H9 (cell line): ENCODE results near the gene PHAF1. TPM values are rescaled to one million over a fixed set of nuclear protein-coding genes. Genes with fewer than 3 reads are reported as not detected.

Source experiments
- DNase-seq: peaks from one replicate; pipeline ENCODE4 v3.0.0-alpha.2; 2017
- H2AFZ ChIP-seq: one replicate; pipeline ENCODE4 v1.6.1; 2013; ENCODE audit warnings: mild to moderate bottlenecking, low read length, control low read depth, moderate library complexity
- H2AK5ac ChIP-seq: 2 replicates; pipeline ENCODE4 v1.6.1; 2013; ENCODE audit warnings: low read length, control low read depth, mixed read lengths; ENCODE audit not compliant: insufficient read length
- H2BK120ac ChIP-seq: one replicate; pipeline ENCODE4 v1.6.1; 2013; ENCODE audit warnings: low read depth, mild to moderate bottlenecking, low read length, control low read depth, inconsistent platforms; ENCODE audit not compliant: poor library complexity, severe bottlenecking
- H2BK12ac ChIP-seq: 2 replicates; pipeline ENCODE4 v1.6.1; 2013; ENCODE audit warnings: low read length, control low read depth, mixed read lengths, low read depth; ENCODE audit not compliant: insufficient read length
- H2BK15ac ChIP-seq: 2 replicates; pipeline ENCODE4 v1.6.1; 2013; ENCODE audit warnings: low read depth, low read length, control low read depth
- H2BK20ac ChIP-seq: one replicate; pipeline ENCODE4 v1.6.1; 2013; ENCODE audit warnings: low read depth, mild to moderate bottlenecking, low read length, control low read depth, inconsistent platforms; ENCODE audit not compliant: poor library complexity, severe bottlenecking
- H2BK5ac ChIP-seq: 2 replicates; pipeline ENCODE4 v1.6.1; 2013; ENCODE audit warnings: low read length, control low read depth, mixed read lengths; ENCODE audit not compliant: insufficient read length
- H3K14ac ChIP-seq: 2 replicates; pipeline ENCODE4 v1.6.1; 2013; ENCODE audit warnings: low read length, control low read depth; ENCODE audit not compliant: insufficient read depth
- H3K18ac ChIP-seq: 2 replicates; pipeline ENCODE4 v1.6.1; 2013; ENCODE audit warnings: low read depth, mild to moderate bottlenecking, mixed read lengths, low read length, control low read depth; ENCODE audit not compliant: insufficient read length
- H3K23ac ChIP-seq: 2 replicates; pipeline ENCODE4 v1.6.1; 2013; ENCODE audit warnings: low read length, control low read depth, mixed read lengths, low read depth; ENCODE audit not compliant: insufficient read length
- H3K23me2 ChIP-seq: 2 replicates; pipeline ENCODE4 v1.6.1; 2013; ENCODE audit warnings: low read depth, mild to moderate bottlenecking, mixed read lengths, low read length, control low read depth; ENCODE audit not compliant: insufficient read length, poor library complexity, severe bottlenecking
- H3K27ac ChIP-seq: 2 replicates; pipeline ENCODE4 v1.5.1; 2013; ENCODE audit warnings: low read length, control low read depth, mixed read lengths, low read depth; ENCODE audit not compliant: insufficient read length
- H3K27me3 ChIP-seq: 2 replicates; pipeline ENCODE4 v1.6.1; 2013; ENCODE audit warnings: low read length, control low read depth, inconsistent platforms; ENCODE audit not compliant: insufficient read depth
- H3K4ac ChIP-seq: 2 replicates; pipeline ENCODE4 v1.6.1; 2013; ENCODE audit warnings: low read depth, mild to moderate bottlenecking, control low read depth, inconsistent platforms, low read length, moderate library complexity
- H3K4me1 ChIP-seq: 2 replicates; pipeline ENCODE4 v1.6.1; 2013; ENCODE audit warnings: low read length, control low read depth, inconsistent platforms; ENCODE audit not compliant: insufficient read depth
- H3K4me2 ChIP-seq: 2 replicates; pipeline ENCODE4 v1.6.1; 2013; ENCODE audit warnings: low read length, control low read depth, mixed read lengths; ENCODE audit not compliant: insufficient read length, insufficient read depth
- H3K56ac ChIP-seq: 2 replicates; pipeline ENCODE4 v1.6.1; 2013; ENCODE audit warnings: low read depth, mild to moderate bottlenecking, mixed read lengths, low read length, control low read depth; ENCODE audit not compliant: insufficient read length
- H3K79me1 ChIP-seq: 2 replicates; pipeline ENCODE4 v1.6.1; 2013; ENCODE audit warnings: low read depth, mild to moderate bottlenecking, moderate library complexity, low read length, control low read depth, inconsistent platforms; ENCODE audit not compliant: insufficient read depth, poor library complexity, severe bottlenecking
- H3K79me2 ChIP-seq: 2 replicates; pipeline ENCODE4 v1.6.1; 2013; ENCODE audit warnings: low read length, control low read depth, inconsistent platforms; ENCODE audit not compliant: insufficient read depth
- H3K9ac ChIP-seq: 2 replicates; pipeline ENCODE4 v1.6.1; 2013; ENCODE audit warnings: low read length, control low read depth, mixed read lengths; ENCODE audit not compliant: insufficient read length; ENCODE audit errors: extremely low read depth
- H3K9me3 ChIP-seq: one replicate; pipeline ENCODE4 v1.6.1; 2013; ENCODE audit warnings: low read depth, low read length, inconsistent platforms; ENCODE audit not compliant: control insufficient read depth
- H3T11ph ChIP-seq: one replicate; pipeline ENCODE4 v1.6.1; 2013; ENCODE audit warnings: mild to moderate bottlenecking, low read length, control low read depth, inconsistent platforms
- H4K20me1 ChIP-seq: one replicate; pipeline ENCODE4 v1.6.1; 2013; ENCODE audit not compliant: control insufficient read depth, insufficient read length, insufficient read depth
- H4K5ac ChIP-seq: 2 replicates; pipeline ENCODE4 v1.6.1; 2013; ENCODE audit warnings: low read depth, mild to moderate bottlenecking, mixed read lengths, low read length, control low read depth; ENCODE audit not compliant: insufficient read length
- H4K8ac ChIP-seq: replicated peaks from 2 replicates; pipeline ENCODE4 v1.6.1; 2013; ENCODE audit warnings: low read length, control low read depth, mixed read lengths, low read depth; ENCODE audit not compliant: insufficient read length
- H4K91ac ChIP-seq: 2 replicates; pipeline ENCODE4 v1.6.1; 2013; ENCODE audit warnings: low read depth, mild to moderate bottlenecking, moderate library complexity, mixed read lengths, low read length, control low read depth; ENCODE audit not compliant: insufficient read length
- H3K27ac Mint-ChIP-seq, 3 experiments: 2 replicates in 2 of 3; 3 replicates in 1 of 3; pipeline ENCODE4 v1.8.0; 2020 to 2021; ENCODE audit warnings: mixed read lengths in 3 of 3, mild to moderate bottlenecking in 1 of 3, moderate library complexity in 1 of 3
- H3K27me3 Mint-ChIP-seq: 2 replicates; pipeline ENCODE4 v1.8.0; 2021; ENCODE audit warnings: low read depth, mild to moderate bottlenecking, moderate library complexity, mixed read lengths
- H3K36me3 Mint-ChIP-seq, 3 experiments: 2 replicates in 2 of 3; 3 replicates in 1 of 3; pipeline ENCODE4 v1.8.0; 2020 to 2021; ENCODE audit warnings: low read depth in 3 of 3, mixed read lengths in 3 of 3; ENCODE audit not compliant: insufficient read depth in 1 of 3
- H3K4me1 Mint-ChIP-seq, 2 experiments: 2 replicates each; pipeline ENCODE4 v1.8.0; 2020; ENCODE audit warnings: mixed read lengths in 2 of 2
- H3K4me3 Mint-ChIP-seq, 2 experiments: 2 replicates in 1 of 2; 3 replicates in 1 of 2; pipeline ENCODE4 v1.8.0; 2020 to 2021; ENCODE audit warnings: mild to moderate bottlenecking in 2 of 2, mixed read lengths in 2 of 2, moderate library complexity in 1 of 2
- H3K9me3 Mint-ChIP-seq, 2 experiments: 2 replicates in 1 of 2; 3 replicates in 1 of 2; pipeline ENCODE4 v1.8.0; 2020; ENCODE audit warnings: mild to moderate bottlenecking in 2 of 2, mixed read lengths in 2 of 2, moderate library complexity in 1 of 2
- WGBS: extraction: QIAGEN DNeasy Blood & Tissue Kit; methylation state at CpG from one replicate; pipeline ENCODE4 v1.1.7; 2013; ENCODE audit warnings: missing lambda C conversion rate, low lambda C conversion rate, mixed read lengths; ENCODE audit not compliant: insufficient read length; ENCODE audit errors: extremely low coverage; 5-methylcytosine and 5-hydroxymethylcytosine counted together
- total RNA-seq: library from RNA; stranded (reverse); gene quantifications from 2 replicates; pipeline ENCODE4 v1.2.1, GENCODE V29; 2021
- TF ChIP-seq, protein P1 (sequence below): fragments of 200-600 bp; sonication (generic); conservative IDR thresholded peaks from 3 replicates; pipeline ENCODE4 v1.8.0; 2021; ENCODE audit warnings: antibody characterized with exemption, mild to moderate bottlenecking

The PHAF1 gene
- total RNA-seq, 1 experiment from 2014 or later = 18.8 TPM

DNA sequence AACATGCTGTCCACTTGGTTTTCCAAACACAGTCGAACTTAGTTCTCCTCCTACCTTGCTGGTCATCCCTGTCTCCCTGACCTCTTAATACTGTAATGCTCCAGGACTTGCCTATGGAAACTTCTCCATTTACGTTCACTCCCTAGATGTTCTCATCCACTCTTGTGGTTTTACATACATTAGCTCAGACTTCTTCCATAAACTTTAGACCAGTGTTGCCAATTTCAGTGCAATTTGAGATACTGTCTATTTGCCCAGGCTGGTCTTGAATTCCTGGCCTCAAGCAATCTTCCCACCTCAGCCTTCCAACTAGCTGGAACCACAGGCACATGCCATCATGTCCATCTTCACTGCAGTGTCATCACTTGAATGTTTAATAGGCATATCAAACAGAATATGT is 72.5 kb downstream of the PHAF1 start:
- Histone ChIP-seq H3K18ac (no peak overlapping the region), H4K91ac (no peak overlapping the region), H3K14ac (no peak overlapping the region), H2AFZ (no peak overlapping the region), H3K23me2 (peaks cover 22% of the 10 kb centered on the region), H2AK5ac (no peak overlapping the region), H3T11ph (no peak overlapping the region), H3K4me1 (peaks cover 6% of the 10 kb centered on the region; the same call in 1 of the 2 replicates), H3K56ac (no peak overlapping the region), H2BK12ac (no peak overlapping the region), H3K27ac (no peak overlapping the region), H2BK15ac (no peak overlapping the region), H2BK20ac (no peak overlapping the region), H3K27me3 (peaks cover 4% of the 10 kb centered on the region; the same call in 1 of the 2 replicates), H4K5ac (no peak overlapping the region), H4K8ac (no peak overlapping the region), H2BK5ac (no peak overlapping the region), H3K23ac (no peak overlapping the region), H3K79me2 (no peaks in the 10 kb centered on the region), H2BK120ac (no peak overlapping the region), H3K4me2 (no peak overlapping the region), H3K9ac (no peak overlapping the region), H3K4ac (no peak overlapping the region), H3K9me3 (no peaks in the 10 kb centered on the region), H3K79me1 (no peaks in the 10 kb centered on the region), H4K20me1 (no peaks in the 10 kb centered on the region)
- TF ChIP-seq, protein P1, sequence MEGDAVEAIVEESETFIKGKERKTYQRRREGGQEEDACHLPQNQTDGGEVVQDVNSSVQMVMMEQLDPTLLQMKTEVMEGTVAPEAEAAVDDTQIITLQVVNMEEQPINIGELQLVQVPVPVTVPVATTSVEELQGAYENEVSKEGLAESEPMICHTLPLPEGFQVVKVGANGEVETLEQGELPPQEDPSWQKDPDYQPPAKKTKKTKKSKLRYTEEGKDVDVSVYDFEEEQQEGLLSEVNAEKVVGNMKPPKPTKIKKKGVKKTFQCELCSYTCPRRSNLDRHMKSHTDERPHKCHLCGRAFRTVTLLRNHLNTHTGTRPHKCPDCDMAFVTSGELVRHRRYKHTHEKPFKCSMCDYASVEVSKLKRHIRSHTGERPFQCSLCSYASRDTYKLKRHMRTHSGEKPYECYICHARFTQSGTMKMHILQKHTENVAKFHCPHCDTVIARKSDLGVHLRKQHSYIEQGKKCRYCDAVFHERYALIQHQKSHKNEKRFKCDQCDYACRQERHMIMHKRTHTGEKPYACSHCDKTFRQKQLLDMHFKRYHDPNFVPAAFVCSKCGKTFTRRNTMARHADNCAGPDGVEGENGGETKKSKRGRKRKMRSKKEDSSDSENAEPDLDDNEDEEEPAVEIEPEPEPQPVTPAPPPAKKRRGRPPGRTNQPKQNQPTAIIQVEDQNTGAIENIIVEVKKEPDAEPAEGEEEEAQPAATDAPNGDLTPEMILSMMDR = no peak
- no peak for DNase-seq
- WGBS = no CpG with 5 or more reads among the region's 2 CpGs
- peaks cover 26 to 27% of the 10 kb centered on the region in 2 experiments for H3K4me1 Mint-ChIP-seq
- H3K4me3 Mint-ChIP-seq = no peak overlapping the region
- peaks cover 0 to 5% (median 4%) of the 10 kb centered on the region in 3 experiments; a peak in 2 of 7 replicates for H3K36me3 Mint-ChIP-seq
- H3K27ac Mint-ChIP-seq = no peak overlapping the region
- peaks cover 37% of the 10 kb centered on the region for H3K27me3 Mint-ChIP-seq
- H3K9me3 Mint-ChIP-seq = no peaks in the 10 kb centered on the region; a peak in 1 of 5 replicates
